Measurements from ENCODE around the gene EDC3. TPM values are rescaled to one million over a fixed set of nuclear protein-coding genes. Genes with fewer than 3 reads are reported as not detected.

The EDC3 gene
- total RNA-seq, 2 experiments from 2014 or later: 36.8 to 39.9 TPM

DNA sequence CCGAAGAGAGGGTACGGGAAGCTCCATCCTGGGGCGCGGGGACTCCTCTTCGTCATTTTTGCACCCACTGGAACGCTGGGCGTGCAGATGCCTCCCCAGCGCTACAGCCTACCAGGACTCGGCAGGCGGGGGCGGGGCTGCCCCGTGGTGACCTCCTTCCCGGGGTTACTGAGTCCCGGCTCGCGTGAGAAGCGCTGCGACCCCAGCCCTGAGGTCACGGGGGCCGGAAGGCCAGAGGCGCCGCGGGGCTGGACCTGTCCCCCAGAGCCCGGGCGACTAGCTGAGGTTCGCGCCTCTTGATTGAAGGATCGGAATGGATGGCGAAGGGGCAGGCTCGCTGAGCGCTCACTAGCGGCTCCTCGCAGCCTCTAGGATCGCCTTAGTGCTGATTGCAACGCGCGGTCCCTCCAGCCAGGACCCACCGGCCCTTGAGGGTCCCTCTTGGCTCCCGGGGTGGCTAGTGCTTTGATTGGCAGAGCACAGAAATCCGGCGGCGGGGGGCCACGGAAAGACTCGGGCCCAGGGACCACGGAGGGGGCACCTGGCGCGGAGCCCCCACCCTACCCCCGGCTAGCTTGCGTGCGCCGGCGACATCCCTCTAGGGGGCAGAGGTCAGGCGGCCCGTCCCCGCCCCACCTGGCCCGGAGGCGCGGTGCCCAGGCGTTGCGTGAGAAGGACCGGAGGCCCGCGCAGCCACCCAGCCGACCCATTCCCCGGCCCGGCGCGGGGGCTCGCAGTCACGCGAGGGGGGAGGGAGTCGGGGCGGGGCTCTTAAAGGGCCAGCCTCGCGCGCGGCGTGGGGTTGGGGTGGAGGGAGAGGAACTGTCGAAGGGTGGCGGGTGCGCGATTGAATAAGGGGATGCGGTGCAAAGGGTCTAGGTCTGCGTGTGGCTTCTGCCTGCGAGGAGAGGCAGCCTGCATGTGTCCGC, 30.3 kb upstream of the EDC3 start:
- Mint-ChIP-seq H3K4me3 (peak overlapping the region; percentile 67), H3K27me3 (peaks cover 10% of the 10 kb centered on the region), H3K4me1 (ENCODE audit: low read depth) (peaks cover 8% of the 10 kb centered on the region), H3K9me3 (no peaks in the 10 kb centered on the region), H3K36me3 (no peaks in the 10 kb centered on the region), H3K27ac (peak overlapping the region; percentile 20)
- CTCF ChIA-PET: interaction anchor here (0.6 to 3.8 kb wide), 9 partner anchors 28 to 347 kb away, joined by 3 to 13 read pairs (median 4); no protein-coding TSS in a partner anchor
- POLR2A ChIA-PET: interaction anchor here (1.0 to 2.0 kb wide), 3 partner anchors 9 to 110 kb away, joined by 3 to 4 read pairs (median 3); partner anchors contain the start of genes CLK3 and EDC3
- DNase-seq: peak; percentile 74
- intact Hi-C loops (cut with micrococcal nuclease): no loop called here

DNA sequence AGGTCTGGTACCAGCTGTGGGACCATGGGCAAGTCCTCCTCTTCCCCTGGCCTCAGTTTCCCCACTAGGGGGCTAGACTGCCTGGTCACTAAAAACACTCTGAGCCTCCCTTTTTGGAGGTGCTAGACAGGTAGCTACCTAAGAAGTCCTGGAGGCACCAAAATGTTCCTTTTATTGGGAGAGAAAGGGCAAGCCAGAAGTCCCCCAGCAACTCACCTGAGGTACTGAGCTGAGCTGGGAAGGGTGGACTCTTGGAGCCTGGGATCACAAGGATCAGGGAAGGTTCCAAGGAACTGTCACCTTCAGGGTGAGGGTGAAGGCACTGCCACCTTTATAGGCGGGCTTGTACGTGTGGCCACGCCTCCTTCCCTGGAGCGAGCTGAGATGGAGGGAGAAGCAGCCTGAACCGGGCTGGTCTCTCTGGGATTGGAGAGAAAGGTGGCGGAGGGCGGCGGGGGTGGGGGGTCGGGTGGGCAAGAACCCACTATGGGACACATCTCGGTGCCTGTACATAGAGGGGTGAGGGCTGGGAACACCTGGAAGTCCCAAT, 29.5 kb upstream of the EDC3 start, which contains the start of gene CYP1A1:
CYP1A1 (minus strand) TSS at position 304 of the 550 bp plus-strand sequence. CDS start 2,431 bp downstream, outside the sequence.
- H3K36me3 Mint-ChIP-seq: no peaks in the 10 kb centered on the region
- H3K27me3 Mint-ChIP-seq: peaks cover 10% of the 10 kb centered on the region
- intact Hi-C loops (cut with micrococcal nuclease): no loop called here
- no peaks in the 10 kb centered on the region for H3K9me3 Mint-ChIP-seq
- H3K4me1 Mint-ChIP-seq (ENCODE audit: low read depth): peaks cover 8% of the 10 kb centered on the region
- no peak within 1 kb of the TSS for H3K27ac Mint-ChIP-seq
- DNase-seq: peak; percentile 48
- POLR2A ChIA-PET: interaction anchor here (1.0 to 2.0 kb wide), 2 partner anchors 29 to 110 kb away, joined by 3 to 4 read pairs; partner anchors contain the start of genes CLK3 and EDC3
- CTCF ChIA-PET: interaction anchor here (0.6 to 3.8 kb wide), 8 partner anchors 43 to 346 kb away, joined by 3 to 13 read pairs (median 4); no protein-coding TSS in a partner anchor
- peak within 1 kb of the TSS; percentile 56 for H3K4me3 Mint-ChIP-seq

DNA sequence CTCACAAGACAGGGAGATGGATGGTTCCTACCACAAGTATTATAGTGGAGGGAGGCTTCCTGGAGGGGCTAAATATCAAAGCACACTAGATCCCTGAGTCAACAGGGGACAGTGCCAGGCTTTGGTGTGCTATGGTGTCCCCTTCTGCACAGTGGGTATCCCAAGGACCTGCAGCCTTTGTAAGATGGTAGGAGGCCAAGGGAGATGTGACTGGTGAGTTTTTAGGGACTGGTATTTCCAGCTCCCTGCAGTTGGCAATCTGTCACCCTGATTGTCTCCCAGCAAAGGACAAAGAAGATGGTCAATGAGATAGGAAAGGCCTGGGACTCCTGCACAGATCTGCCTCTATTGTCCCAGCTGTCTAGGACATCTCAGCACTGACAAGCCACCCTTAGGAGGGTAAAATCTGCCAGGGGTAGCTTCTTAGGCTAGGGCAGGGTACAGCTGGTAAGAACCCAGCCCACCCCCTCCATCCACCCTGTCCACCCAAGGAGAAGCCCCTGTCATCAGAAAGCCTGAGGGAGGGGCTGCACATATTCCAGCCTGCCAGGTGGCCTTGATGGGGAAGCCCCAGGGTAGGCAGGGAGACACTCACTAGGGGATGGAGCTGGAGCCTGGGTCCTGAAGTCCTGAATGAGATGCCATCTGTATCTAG, 28.9 kb upstream of the EDC3 start:
- H3K27ac Mint-ChIP-seq: no peak overlapping the region
- no peak for DNase-seq
- ChIA-PET CTCF (interaction anchor here (1.0 to 3.8 kb wide), 6 partner anchors 44 to 103 kb away, joined by 3 to 13 read pairs (median 4); no protein-coding TSS in a partner anchor), POLR2A (interaction anchor here (1.0 kb wide), 1 partner anchor 109 kb away, joined by 3 read pairs; the partner anchor contains the start of gene CLK3)
- peak overlapping the region; percentile 56 for H3K4me3 Mint-ChIP-seq
- no peaks in the 10 kb centered on the region for H3K36me3 Mint-ChIP-seq
- no peaks in the 10 kb centered on the region for H3K9me3 Mint-ChIP-seq
- peaks cover 6% of the 10 kb centered on the region for H3K27me3 Mint-ChIP-seq
- intact Hi-C loops (cut with micrococcal nuclease): no loop called here
- peaks cover 8% of the 10 kb centered on the region for H3K4me1 Mint-ChIP-seq (ENCODE audit: low read depth)

DNA sequence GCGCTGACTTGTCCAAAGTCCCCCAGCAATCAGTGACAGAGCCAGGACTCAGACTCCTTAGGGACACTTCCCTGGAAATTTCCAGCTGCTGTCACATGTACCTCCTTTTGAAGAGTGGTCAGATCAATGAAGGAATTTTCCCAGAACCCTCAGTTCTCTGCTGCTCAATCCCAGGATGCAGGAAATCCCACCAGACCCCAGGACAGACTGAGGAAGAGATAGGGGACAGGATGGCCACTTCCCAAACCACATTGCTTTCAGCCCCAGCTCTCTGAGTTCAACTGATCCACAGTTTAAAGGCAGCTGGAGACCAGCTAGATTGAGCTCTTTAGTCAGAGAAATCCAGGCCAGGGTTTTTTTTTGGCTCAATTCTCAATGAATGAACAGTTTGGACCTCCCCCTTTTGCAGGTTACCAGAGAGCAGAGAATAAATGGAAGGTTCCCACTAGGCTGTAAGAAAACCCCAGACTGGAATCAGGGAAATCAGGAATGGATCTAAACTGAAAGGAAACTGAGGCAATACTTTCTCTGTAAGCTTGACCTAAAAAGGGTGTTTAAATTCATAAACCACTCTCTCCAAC, 28.0 kb upstream of the EDC3 start:
- POLR2A ChIA-PET: no interaction called here
- H3K4me3 Mint-ChIP-seq: no peak overlapping the region
- H3K36me3 Mint-ChIP-seq: no peaks in the 10 kb centered on the region
- CTCF ChIA-PET: interaction anchor here (3.8 kb wide), 1 partner anchor 91 kb away, joined by 13 read pairs; no protein-coding TSS in a partner anchor
- H3K27ac Mint-ChIP-seq: no peak overlapping the region
- peaks cover 6% of the 10 kb centered on the region for H3K27me3 Mint-ChIP-seq
- intact Hi-C loops (cut with micrococcal nuclease): no loop called here
- H3K4me1 Mint-ChIP-seq (ENCODE audit: low read depth): peaks cover 8% of the 10 kb centered on the region
- H3K9me3 Mint-ChIP-seq: no peaks in the 10 kb centered on the region
- no peak for DNase-seq

DNA sequence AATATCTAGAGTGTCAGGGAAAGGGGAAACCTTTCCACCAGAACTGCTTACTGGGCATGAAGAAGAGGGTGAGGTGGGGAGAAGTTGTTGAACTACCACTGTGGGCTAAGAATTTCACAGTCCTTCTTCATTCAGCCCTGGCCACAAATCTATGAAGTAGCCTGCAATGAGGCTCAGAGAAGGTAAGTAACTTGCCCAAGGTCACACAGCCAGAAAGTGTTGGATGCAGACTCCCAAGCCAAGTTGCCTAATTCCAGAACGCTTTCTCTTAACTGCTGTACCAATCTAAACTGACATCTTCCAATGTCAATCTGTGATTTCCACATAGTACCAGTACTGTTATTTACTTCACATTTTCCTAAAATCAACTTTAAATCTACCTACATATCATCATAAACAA, 27.4 kb upstream of the EDC3 start:
- no peaks in the 10 kb centered on the region for H3K36me3 Mint-ChIP-seq
- H3K4me1 Mint-ChIP-seq (ENCODE audit: low read depth): peaks cover 8% of the 10 kb centered on the region
- ChIA-PET CTCF (no interaction called here), POLR2A (no interaction called here)
- H3K9me3 Mint-ChIP-seq: no peaks in the 10 kb centered on the region
- H3K4me3 Mint-ChIP-seq: no peak overlapping the region
- intact Hi-C loops (cut with micrococcal nuclease): no loop called here
- H3K27ac Mint-ChIP-seq: no peak overlapping the region
- peaks cover 6% of the 10 kb centered on the region for H3K27me3 Mint-ChIP-seq
- DNase-seq: no peak

DNA sequence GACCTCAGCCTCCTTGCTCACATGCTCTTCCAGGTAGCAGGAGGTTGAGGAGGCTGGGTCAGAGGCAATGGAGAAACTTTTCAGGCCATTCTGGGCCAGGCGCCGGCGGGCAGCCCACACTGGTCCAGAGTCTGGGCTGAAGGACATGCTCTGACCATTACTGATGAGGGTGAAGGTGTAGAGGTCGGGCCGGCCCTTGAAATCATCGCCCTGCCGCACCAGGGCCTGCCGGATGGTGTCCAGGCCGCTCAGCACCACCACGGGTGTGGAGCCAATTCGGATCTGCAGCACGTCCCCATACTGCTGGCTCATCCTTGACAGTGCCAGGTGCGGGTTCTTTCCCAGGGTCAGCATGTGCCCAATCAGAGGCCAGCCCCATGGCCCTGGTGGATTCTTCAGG, 26.8 kb upstream of the EDC3 start:
- H3K9me3 Mint-ChIP-seq: no peaks in the 10 kb centered on the region
- no peak for DNase-seq
- H3K36me3 Mint-ChIP-seq: no peaks in the 10 kb centered on the region
- H3K27me3 Mint-ChIP-seq: peaks cover 6% of the 10 kb centered on the region
- POLR2A ChIA-PET: no interaction called here
- no peak overlapping the region for H3K27ac Mint-ChIP-seq
- H3K4me1 Mint-ChIP-seq (ENCODE audit: low read depth): peaks cover 8% of the 10 kb centered on the region
- intact Hi-C loops (cut with micrococcal nuclease): no loop called here
- CTCF ChIA-PET: no interaction called here
- H3K4me3 Mint-ChIP-seq: no peak overlapping the region

DNA sequence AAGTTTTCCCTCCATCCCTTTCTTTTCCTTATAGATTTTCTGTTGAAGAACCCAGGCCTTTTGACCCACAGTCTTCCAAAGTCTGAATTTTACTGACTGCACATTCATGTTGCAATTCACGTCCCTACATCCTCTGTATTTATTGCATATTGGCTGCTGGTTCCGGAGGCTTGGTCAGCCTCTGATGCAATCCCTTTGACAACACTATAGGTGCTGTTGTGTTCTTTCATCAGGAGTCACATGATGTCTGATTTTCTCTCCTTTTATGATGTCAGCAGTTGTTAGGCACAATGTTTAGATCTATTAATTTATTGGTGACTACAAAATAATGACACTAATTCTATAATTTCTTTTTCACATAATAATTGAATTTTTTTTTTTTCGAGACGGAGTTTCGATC, 20.8 kb upstream of the EDC3 start:
- Mint-ChIP-seq H3K36me3 (no peaks in the 10 kb centered on the region), H3K27me3 (no peaks in the 10 kb centered on the region), H3K9me3 (no peaks in the 10 kb centered on the region), H3K4me3 (no peak overlapping the region), H3K4me1 (ENCODE audit: low read depth) (no peaks in the 10 kb centered on the region), H3K27ac (no peak overlapping the region)
- CTCF ChIA-PET: no interaction called here
- no peak for DNase-seq
- intact Hi-C loops (cut with micrococcal nuclease): no loop called here
- POLR2A ChIA-PET: interaction anchor here (1.0 kb wide), 1 partner anchor 10 kb away, joined by 3 read pairs; no protein-coding TSS in a partner anchor

DNA sequence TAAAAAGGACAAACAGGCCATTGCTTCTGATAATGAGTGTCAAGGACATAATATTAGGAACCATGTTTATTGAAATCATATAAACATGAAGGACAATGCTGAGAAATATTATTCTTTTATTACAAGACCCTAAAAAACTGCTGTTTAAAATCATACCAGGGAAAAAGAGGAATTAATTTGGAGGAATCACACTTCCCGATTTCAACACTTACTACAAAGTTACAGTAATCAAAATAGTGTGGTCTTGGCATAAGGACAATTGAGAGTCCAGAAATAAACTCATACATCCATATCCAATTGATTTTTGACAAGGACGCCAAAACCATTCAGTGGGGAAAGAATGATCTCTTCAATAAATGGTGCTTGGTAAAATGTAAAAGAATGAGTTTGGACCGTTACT, 16.5 kb upstream of the EDC3 start:
- Mint-ChIP-seq H3K9me3 (no peaks in the 10 kb centered on the region), H3K27ac (no peak overlapping the region), H3K27me3 (peaks cover 2% of the 10 kb centered on the region), H3K4me1 (ENCODE audit: low read depth) (peaks cover 4% of the 10 kb centered on the region), H3K4me3 (no peak overlapping the region), H3K36me3 (no peaks in the 10 kb centered on the region)
- ChIA-PET POLR2A (no interaction called here), CTCF (no interaction called here)
- no peak for DNase-seq
- intact Hi-C loops (cut with micrococcal nuclease): no loop called here

DNA sequence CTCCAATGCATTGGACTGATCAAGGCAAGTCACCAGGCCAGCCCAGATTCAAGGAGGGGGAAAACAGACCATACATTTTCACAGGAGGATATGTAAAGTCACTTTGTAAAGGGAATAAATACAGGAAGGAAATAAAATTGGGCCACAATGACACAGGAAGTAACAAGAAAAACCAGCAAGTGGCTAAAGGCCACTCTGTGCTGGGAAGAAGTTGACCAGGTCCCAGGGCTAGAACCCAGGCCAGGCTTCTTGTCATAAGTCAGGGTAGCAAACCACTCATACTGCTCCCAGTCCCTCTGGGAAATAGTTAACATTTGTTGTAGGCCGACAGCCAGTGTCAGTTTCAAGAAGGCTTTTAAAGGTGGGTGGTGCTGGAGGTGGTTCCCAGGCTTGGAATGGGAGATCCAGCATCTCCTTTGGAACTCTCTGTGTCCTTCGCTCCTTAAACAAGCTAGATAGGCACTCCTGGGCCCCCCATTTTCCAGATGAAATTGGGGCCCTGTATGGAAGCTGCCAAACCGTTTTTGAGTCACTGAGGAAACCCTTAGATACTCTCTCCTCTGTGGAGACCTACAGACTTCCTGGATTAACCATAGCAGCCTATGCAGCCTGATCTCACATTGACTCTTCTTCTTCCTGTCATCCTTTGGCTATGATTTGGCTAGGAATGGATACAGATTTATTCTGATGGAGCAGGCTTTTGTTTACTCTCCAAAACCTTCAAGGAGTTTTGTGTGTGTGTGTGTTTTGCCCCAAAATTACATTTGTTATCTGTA, 14.7 kb upstream of the EDC3 start:
- H3K27me3 Mint-ChIP-seq: peaks cover 7% of the 10 kb centered on the region
- H3K4me3 Mint-ChIP-seq: no peak overlapping the region
- ChIA-PET POLR2A (no interaction called here), CTCF (interaction anchor here (0.7 kb wide), 1 partner anchor 307 kb away, joined by 3 read pairs; no protein-coding TSS in a partner anchor)
- no peaks in the 10 kb centered on the region for H3K9me3 Mint-ChIP-seq
- peaks cover 4% of the 10 kb centered on the region for H3K4me1 Mint-ChIP-seq (ENCODE audit: low read depth)
- no peak for DNase-seq
- H3K36me3 Mint-ChIP-seq: no peaks in the 10 kb centered on the region
- H3K27ac Mint-ChIP-seq: no peak overlapping the region
- intact Hi-C loops (cut with micrococcal nuclease): no loop called here

DNA sequence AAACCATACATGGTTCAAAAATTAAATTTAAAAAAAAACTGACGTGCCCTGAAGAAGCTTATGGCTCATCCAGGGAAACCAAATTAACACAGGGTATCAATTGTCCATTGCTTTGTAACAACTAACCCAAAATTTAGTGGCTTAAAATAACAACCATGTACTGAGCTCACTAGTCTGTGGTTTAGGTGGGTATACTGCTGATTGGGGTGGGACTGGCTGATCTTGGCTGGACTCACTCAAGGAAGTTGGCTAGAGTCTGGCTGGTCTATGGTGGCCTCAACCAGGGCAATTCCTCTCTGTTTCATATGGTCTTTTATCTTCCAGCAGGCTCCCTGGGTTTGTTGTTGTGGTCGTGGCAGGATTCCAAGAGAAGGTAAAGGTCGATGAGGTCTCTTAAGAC, 14.1 kb upstream of the EDC3 start:
- Mint-ChIP-seq H3K36me3 (no peaks in the 10 kb centered on the region), H3K9me3 (no peaks in the 10 kb centered on the region), H3K4me3 (no peak overlapping the region), H3K27me3 (peaks cover 10% of the 10 kb centered on the region), H3K27ac (no peak overlapping the region), H3K4me1 (ENCODE audit: low read depth) (peaks cover 4% of the 10 kb centered on the region)
- intact Hi-C loops (cut with micrococcal nuclease): no loop called here
- CTCF ChIA-PET: interaction anchor here (0.7 kb wide), 1 partner anchor 308 kb away, joined by 3 read pairs; no protein-coding TSS in a partner anchor
- POLR2A ChIA-PET: no interaction called here
- no peak for DNase-seq

DNA sequence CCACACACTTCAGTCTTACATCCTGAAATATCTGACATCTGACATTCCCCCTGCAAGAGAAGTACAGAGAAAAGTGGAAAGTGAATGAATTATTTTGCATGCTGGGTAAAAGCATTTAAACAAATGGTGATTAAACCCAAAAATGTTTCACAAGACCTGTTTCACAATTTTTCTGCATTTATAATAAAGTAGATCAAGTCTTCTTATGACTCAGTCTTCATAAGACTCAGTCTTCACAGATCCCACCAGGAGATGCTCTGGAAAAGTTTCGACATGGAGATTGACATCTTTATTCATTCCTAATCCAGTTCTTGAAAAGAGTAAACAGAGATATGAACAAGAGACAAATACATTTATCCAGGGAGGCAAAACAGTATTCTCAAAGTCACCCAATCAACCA, 13.2 kb upstream of the EDC3 start:
- H3K27ac Mint-ChIP-seq: no peak overlapping the region
- H3K27me3 Mint-ChIP-seq: peaks cover 10% of the 10 kb centered on the region
- H3K36me3 Mint-ChIP-seq: no peaks in the 10 kb centered on the region
- H3K4me3 Mint-ChIP-seq: no peak overlapping the region
- intact Hi-C loops (cut with micrococcal nuclease): no loop called here
- DNase-seq: no peak
- POLR2A ChIA-PET: no interaction called here
- H3K9me3 Mint-ChIP-seq: no peaks in the 10 kb centered on the region
- peaks cover 4% of the 10 kb centered on the region for H3K4me1 Mint-ChIP-seq (ENCODE audit: low read depth)
- CTCF ChIA-PET: no interaction called here
